H1 (cell line): ENCODE data around the gene GREM2.

ENCODE experiments used
- BCL11A ChIP-seq, 2 experiments: IDR thresholded peaks; one replicate each; pipeline ENCODE4 v1.6.1; 2011; ENCODE audit warnings: low read depth in 2 of 2, low read length in 2 of 2, mild to moderate bottlenecking in 2 of 2
- GTF2F1 ChIP-seq: IDR thresholded peaks from 2 replicates; pipeline ENCODE4 v1.6.1; 2012; ENCODE audit warnings: low read depth, low read length, improper control_type of control experiment, borderline replicate concordance
- POLR2A ChIP-seq, 2 experiments: IDR thresholded peaks; 1 replicate in 1 of 2; 2 replicates in 1 of 2; pipeline ENCODE4 v1.6.1; 2011; ENCODE audit warnings: low read depth in 2 of 2, low read length in 2 of 2, mild to moderate bottlenecking in 2 of 2; ENCODE audit errors: control extremely low read depth in 1 of 2
- TF ChIP-seq, protein P1 (sequence below), 3 experiments: IDR thresholded peaks; 1 replicate in 2 of 3; 2 replicates in 1 of 3; pipeline versions ENCODE4 v1.5.1 to v1.6.1; 2011; ENCODE audit warnings: low read length in 3 of 3, mild to moderate bottlenecking in 3 of 3, inconsistent platforms in 2 of 3, low read depth in 1 of 3, moderate library complexity in 1 of 3; ENCODE audit not compliant: insufficient read depth in 1 of 3; ENCODE audit errors: control extremely low read depth in 1 of 3

DNA sequence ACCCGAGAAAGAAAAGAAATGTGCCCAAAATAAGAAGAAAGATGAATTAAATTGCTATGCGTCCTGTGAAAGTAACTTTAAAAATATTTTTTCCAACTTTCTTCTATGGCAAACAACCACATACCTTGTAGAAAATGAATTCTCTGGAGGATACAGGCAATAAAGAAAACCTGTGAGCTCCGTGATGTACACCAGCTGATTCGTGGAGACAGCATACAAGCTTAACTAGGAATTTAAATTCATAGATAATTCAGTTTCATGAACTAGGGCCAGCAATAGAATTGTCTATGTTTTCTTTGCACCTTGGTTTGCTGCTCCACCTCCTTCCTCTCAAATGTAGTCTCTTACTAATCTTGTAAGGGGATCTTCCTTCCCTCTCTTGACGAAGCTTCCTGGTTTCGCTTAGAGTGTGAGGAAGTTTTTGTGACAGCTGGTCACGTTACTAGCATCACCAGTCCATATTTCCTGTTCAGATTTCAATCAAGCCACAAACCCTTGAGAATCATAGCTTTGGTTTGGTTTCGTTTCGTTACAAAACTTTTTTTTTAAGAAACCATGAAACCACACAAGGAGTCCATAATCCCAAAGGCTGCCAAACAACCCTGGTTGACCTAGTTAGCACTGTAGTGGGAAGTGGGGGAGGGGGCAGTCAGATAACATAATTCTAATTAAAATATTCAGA is 35.8 kb downstream of the GREM2 start:
- TF ChIP-seq, protein P1, sequence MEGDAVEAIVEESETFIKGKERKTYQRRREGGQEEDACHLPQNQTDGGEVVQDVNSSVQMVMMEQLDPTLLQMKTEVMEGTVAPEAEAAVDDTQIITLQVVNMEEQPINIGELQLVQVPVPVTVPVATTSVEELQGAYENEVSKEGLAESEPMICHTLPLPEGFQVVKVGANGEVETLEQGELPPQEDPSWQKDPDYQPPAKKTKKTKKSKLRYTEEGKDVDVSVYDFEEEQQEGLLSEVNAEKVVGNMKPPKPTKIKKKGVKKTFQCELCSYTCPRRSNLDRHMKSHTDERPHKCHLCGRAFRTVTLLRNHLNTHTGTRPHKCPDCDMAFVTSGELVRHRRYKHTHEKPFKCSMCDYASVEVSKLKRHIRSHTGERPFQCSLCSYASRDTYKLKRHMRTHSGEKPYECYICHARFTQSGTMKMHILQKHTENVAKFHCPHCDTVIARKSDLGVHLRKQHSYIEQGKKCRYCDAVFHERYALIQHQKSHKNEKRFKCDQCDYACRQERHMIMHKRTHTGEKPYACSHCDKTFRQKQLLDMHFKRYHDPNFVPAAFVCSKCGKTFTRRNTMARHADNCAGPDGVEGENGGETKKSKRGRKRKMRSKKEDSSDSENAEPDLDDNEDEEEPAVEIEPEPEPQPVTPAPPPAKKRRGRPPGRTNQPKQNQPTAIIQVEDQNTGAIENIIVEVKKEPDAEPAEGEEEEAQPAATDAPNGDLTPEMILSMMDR (IDR thresholded peaks at IDR 0.05; ENCODE audit: control extremely low read depth in 1 of 3, insufficient read depth in 1 of 3, low read depth in 1 of 3, low read length in 3 of 3): no peak
- no peak for TF ChIP-seq POLR2A (IDR thresholded peaks at IDR 0.05; ENCODE audit: control extremely low read depth in 1 of 2, low read depth in 2 of 2, low read length in 2 of 2)
- TF ChIP-seq GTF2F1: no peak
- TF ChIP-seq BCL11A (IDR thresholded peaks at IDR 0.05; ENCODE audit: low read depth in 2 of 2, low read length in 2 of 2): no peak
